ENCODE results near the gene ZNF101. TPM values are rescaled to one million over a fixed set of nuclear protein-coding genes. Genes with fewer than 3 reads are reported as not detected.
A peak's percentile ranks its signal among the peaks of the same experiment; 100 is the strongest.

Gene ZNF101
- total and polyA plus RNA-seq, 2 donors (not counting 1 experiment from before 2014, with no cell fraction given): 15.2 to 74.3 TPM

DNA sequence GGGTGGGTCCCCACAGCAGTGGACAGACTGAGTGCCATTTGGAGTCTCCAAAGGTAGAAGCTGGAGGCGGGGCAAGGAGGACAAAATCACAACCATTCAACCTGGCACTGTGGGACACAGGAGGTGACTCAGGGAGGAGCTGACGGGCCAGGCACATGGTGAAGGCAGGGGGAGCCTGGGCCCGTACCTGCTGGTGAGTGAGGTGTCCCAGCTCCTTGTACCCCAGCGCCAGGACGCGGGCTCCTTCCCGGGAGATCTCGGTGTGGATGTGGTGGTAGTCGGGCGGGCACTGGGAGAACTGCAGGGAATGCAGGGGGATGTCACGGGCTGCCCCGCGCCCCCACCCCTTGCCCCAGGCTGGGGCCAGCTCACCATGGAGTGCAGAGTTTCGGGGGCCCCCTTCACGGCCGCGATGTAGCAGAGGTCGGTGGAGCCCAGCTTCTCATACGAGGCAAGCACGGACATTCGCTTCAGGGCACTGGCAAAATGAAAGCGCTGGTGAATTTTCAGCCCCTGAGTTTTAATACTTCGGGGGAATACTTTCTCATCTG, 15.0 kb upstream of the ZNF101 start:
- no peaks in the 10 kb centered on the region for H3K9me3 Mint-ChIP-seq (ENCODE audit: insufficient read depth)
- no peaks in the 10 kb centered on the region for H3K4me1 Mint-ChIP-seq
- H3K27me3 Mint-ChIP-seq: no peaks in the 10 kb centered on the region
- ChIA-PET CTCF (interaction anchor here (1.4 to 2.0 kb wide), 2 partner anchors 10 kb away, joined by 3 to 5 read pairs; partner anchors contain the start of genes ATP13A1 and GMIP), POLR2A (no interaction called here)
- Histone ChIP-seq H3K79me2 (ENCODE audit: control insufficient read depth, insufficient read depth, low read length) (peaks cover 57% of the 10 kb centered on the region), H3K9me3 (ENCODE audit: control extremely low read depth in 1 of 3, control insufficient read depth in 2 of 3, insufficient read depth in 1 of 3, low read length in 2 of 3) (no peaks in the 10 kb centered on the region), H2AFZ (ENCODE audit: insufficient read depth, low read depth, low read length, poor library complexity, severe bottlenecking) (no peak overlapping the region), H3K27ac (ENCODE audit: low read length in 2 of 2) (no peak overlapping the region), H3K4me2 (replicated peaks; ENCODE audit: low read depth, low read length, poor library complexity, severe bottlenecking) (no peak overlapping the region), H3K4me3 (ENCODE audit: control extremely low read depth in 1 of 5, extremely low read depth in 1 of 5, insufficient read depth in 1 of 5, low read depth in 2 of 5, low read length in 4 of 5) (no peak overlapping the region), H3K4me1 (ENCODE audit: control insufficient read depth in 2 of 2, insufficient read depth in 2 of 2, low read length in 2 of 2) (no peaks in the 10 kb centered on the region), H4K20me1 (ENCODE audit: control insufficient read depth, insufficient read depth, low read length, poor library complexity, severe bottlenecking) (peaks cover 36% of the 10 kb centered on the region), H3K36me3 (replicated peaks in 1 of 2; ENCODE audit: control extremely low read depth in 1 of 2, control insufficient read depth in 1 of 2, extremely low read depth in 1 of 2, insufficient read depth in 2 of 2, low read length in 1 of 2) (peaks cover 0 to 95% of the 10 kb centered on the region in 2 experiments), H3K9ac (ENCODE audit: low read length) (no peak overlapping the region), H3K27me3 (replicated peaks in 1 of 4; ENCODE audit: control extremely low read depth in 1 of 4, control insufficient read depth in 3 of 4, insufficient read depth in 4 of 4, low read length in 3 of 4) (no peaks in the 10 kb centered on the region)
- TF ChIP-seq, protein P1, sequence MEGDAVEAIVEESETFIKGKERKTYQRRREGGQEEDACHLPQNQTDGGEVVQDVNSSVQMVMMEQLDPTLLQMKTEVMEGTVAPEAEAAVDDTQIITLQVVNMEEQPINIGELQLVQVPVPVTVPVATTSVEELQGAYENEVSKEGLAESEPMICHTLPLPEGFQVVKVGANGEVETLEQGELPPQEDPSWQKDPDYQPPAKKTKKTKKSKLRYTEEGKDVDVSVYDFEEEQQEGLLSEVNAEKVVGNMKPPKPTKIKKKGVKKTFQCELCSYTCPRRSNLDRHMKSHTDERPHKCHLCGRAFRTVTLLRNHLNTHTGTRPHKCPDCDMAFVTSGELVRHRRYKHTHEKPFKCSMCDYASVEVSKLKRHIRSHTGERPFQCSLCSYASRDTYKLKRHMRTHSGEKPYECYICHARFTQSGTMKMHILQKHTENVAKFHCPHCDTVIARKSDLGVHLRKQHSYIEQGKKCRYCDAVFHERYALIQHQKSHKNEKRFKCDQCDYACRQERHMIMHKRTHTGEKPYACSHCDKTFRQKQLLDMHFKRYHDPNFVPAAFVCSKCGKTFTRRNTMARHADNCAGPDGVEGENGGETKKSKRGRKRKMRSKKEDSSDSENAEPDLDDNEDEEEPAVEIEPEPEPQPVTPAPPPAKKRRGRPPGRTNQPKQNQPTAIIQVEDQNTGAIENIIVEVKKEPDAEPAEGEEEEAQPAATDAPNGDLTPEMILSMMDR (IDR thresholded peaks at IDR 0.05): no peak
- TF ChIP-seq EZH2 (IDR thresholded peaks at IDR 0.05; ENCODE audit: borderline replicate concordance, insufficient read depth, low read depth, low read length, poor library complexity, severe bottlenecking): no peak
- intact Hi-C loops (cut with micrococcal nuclease): no loop called here
- DNase-seq (peak; percentile 5), ATAC-seq (ENCODE audit: low read depth) (no peak)
- H3K4me3 Mint-ChIP-seq: no peak overlapping the region
- H3K27ac Mint-ChIP-seq: no peak overlapping the region
- WGBS (ENCODE audit: insufficient coverage): 98% methylated on average over 20 of the region's 23 CpGs

DNA sequence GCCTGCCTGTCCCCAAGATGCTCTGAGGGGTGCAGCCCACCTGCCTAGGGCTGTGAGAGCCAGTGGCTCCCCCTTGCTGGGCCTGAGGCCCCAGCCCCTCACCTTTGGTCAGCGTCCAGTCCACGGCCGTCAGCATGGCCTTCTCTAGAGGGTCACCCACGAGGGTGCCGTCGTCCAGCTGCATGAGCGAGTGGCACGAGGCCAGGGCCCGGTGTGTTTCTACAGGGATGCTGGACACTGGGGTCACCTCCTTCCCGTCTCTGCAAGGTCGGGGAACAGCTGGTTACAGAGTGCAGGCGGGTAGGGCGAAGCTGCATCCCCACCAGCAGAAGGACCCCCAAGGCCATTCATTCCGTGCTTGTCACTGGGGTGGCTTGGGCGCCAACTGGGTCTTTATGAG, 14.2 kb upstream of the ZNF101 start:
- ChIA-PET POLR2A (no interaction called here), CTCF (interaction anchor here (2.0 kb wide), 1 partner anchor 11 kb away, joined by 5 read pairs; the partner anchor contains the start of gene GMIP)
- Histone ChIP-seq H3K27me3 (replicated peaks in 1 of 4; ENCODE audit: control extremely low read depth in 1 of 4, control insufficient read depth in 3 of 4, insufficient read depth in 4 of 4, low read length in 3 of 4) (no peaks in the 10 kb centered on the region), H3K4me1 (ENCODE audit: control insufficient read depth in 2 of 2, insufficient read depth in 2 of 2, low read length in 2 of 2) (no peaks in the 10 kb centered on the region), H3K36me3 (replicated peaks in 1 of 2; ENCODE audit: control extremely low read depth in 1 of 2, control insufficient read depth in 1 of 2, extremely low read depth in 1 of 2, insufficient read depth in 2 of 2, low read length in 1 of 2) (peaks cover 0 to 97% of the 10 kb centered on the region in 2 experiments), H3K9ac (ENCODE audit: low read length) (no peak overlapping the region), H3K4me2 (replicated peaks; ENCODE audit: low read depth, low read length, poor library complexity, severe bottlenecking) (no peak overlapping the region), H2AFZ (ENCODE audit: insufficient read depth, low read depth, low read length, poor library complexity, severe bottlenecking) (no peak overlapping the region), H3K9me3 (ENCODE audit: control extremely low read depth in 1 of 3, control insufficient read depth in 2 of 3, insufficient read depth in 1 of 3, low read length in 2 of 3) (no peaks in the 10 kb centered on the region), H4K20me1 (ENCODE audit: control insufficient read depth, insufficient read depth, low read length, poor library complexity, severe bottlenecking) (peaks cover 36% of the 10 kb centered on the region), H3K4me3 (ENCODE audit: control extremely low read depth in 1 of 5, extremely low read depth in 1 of 5, insufficient read depth in 1 of 5, low read depth in 2 of 5, low read length in 4 of 5) (no peak overlapping the region), H3K27ac (ENCODE audit: low read length in 2 of 2) (no peak overlapping the region), H3K79me2 (ENCODE audit: control insufficient read depth, insufficient read depth, low read length) (peaks cover 64% of the 10 kb centered on the region)
- Mint-ChIP-seq H3K4me3 (no peak overlapping the region), H3K9me3 (ENCODE audit: insufficient read depth) (no peaks in the 10 kb centered on the region), H3K27ac (no peak overlapping the region), H3K27me3 (no peaks in the 10 kb centered on the region), H3K4me1 (no peaks in the 10 kb centered on the region)
- intact Hi-C loops (cut with micrococcal nuclease): no loop called here
- TF ChIP-seq, protein P1 (IDR thresholded peaks at IDR 0.05): no peak
- no peak for TF ChIP-seq EZH2 (IDR thresholded peaks at IDR 0.05; ENCODE audit: borderline replicate concordance, insufficient read depth, low read depth, low read length, poor library complexity, severe bottlenecking)
- DNase-seq: no peak
- 97% methylated on average over 15 of the region's 15 CpGs for WGBS (ENCODE audit: insufficient coverage)
- ATAC-seq (ENCODE audit: low read depth): no peak

All from B cell (primary cell).